IMR-90 (cell line): Measurements from ENCODE around the gene CD19.
"Not testable (repeated sequence)": the region's sequence is repeated elsewhere in the genome, so short reads cannot be mapped to it uniquely, and the experiment has no call there.

Source experiments
- BHLHE40 ChIP-seq: fragments of 150-350 bp; IDR thresholded peaks from 2 replicates; pipeline ENCODE4 v1.6.1; 2016; ENCODE audit warnings: mild to moderate bottlenecking, low read depth, low read length
- CEBPB ChIP-seq: IDR thresholded peaks from 2 replicates; pipeline ENCODE4 v1.6.1; 2012; ENCODE audit warnings: low read depth, low read length, improper control_type of control experiment
- CHD1 ChIP-seq: IDR thresholded peaks from 2 replicates; pipeline ENCODE4 v1.6.1; 2012; ENCODE audit warnings: low read depth, low read length, improper control_type of control experiment
- ELK1 ChIP-seq: fragments of 150-350 bp; IDR thresholded peaks from 2 replicates; pipeline ENCODE4 v1.6.1; 2016; ENCODE audit warnings: low read depth, mild to moderate bottlenecking, low read length, moderate library complexity, borderline replicate concordance
- MAFK ChIP-seq: IDR thresholded peaks from 2 replicates; pipeline ENCODE4 v1.6.1; 2012; ENCODE audit warnings: low read depth, low read length, improper control_type of control experiment
- MXI1 ChIP-seq: IDR thresholded peaks from 2 replicates; pipeline ENCODE4 v1.6.1; 2012; ENCODE audit warnings: low read depth, mild to moderate bottlenecking, low read length, moderate library complexity, borderline replicate concordance
- POLR2A ChIP-seq: IDR thresholded peaks from 2 replicates; pipeline ENCODE4 v1.6.1; 2012; ENCODE audit warnings: mild to moderate bottlenecking, low read depth, low read length
- RAD21 ChIP-seq: IDR thresholded peaks from 2 replicates; pipeline ENCODE4 v1.6.1; 2012; ENCODE audit warnings: low read length, improper control_type of control experiment
- RCOR1 ChIP-seq: IDR thresholded peaks from 2 replicates; pipeline ENCODE4 v1.6.1; 2012; ENCODE audit warnings: mild to moderate bottlenecking, low read length, improper control_type of control experiment; ENCODE audit not compliant: insufficient replicate concordance
- RFX5 ChIP-seq: IDR thresholded peaks from 2 replicates; pipeline ENCODE4 v1.8.0; 2012; ENCODE audit warnings: low read depth, mild to moderate bottlenecking, low read length, moderate library complexity
- SMC3 ChIP-seq: fragments of 150-350 bp; IDR thresholded peaks from 2 replicates; pipeline ENCODE4 v1.6.1; 2016; ENCODE audit warnings: low read depth, mild to moderate bottlenecking, antibody characterized with exemption, low read length, moderate library complexity
- TF ChIP-seq, protein P1 (sequence below): conservative IDR thresholded peaks from 2 replicates; pipeline ENCODE4 v1.5.1; 2012; ENCODE audit warnings: mild to moderate bottlenecking, low read depth, low read length, improper control_type of control experiment
- TF ChIP-seq, protein P2 (sequence below): fragments of 150-350 bp; IDR thresholded peaks from 2 replicates; pipeline ENCODE4 v1.6.1; 2017; ENCODE audit warnings: mild to moderate bottlenecking, antibody characterized with exemption, low read length, low read depth

DNA sequence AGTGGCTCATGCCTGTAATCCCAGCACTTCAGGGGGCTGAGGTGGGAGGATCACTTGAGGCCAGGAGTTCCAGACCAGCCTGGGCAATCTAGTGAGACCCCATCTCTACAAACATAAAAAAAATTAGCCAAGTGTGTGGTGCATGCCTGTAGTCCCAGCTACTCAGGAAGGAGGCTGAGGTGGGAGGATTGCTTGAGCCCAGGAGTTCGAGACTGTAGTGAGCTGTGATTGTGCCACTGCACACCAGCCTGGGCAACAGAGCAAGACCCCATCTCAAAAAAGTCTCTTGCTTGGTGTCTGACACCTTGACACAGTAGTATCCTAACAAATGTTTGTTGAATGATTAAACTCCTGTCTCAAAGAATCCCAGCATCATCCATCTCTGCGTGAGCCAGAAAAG lies 37.9 kb downstream of the CD19 start:
- TF ChIP-seq, protein P1, sequence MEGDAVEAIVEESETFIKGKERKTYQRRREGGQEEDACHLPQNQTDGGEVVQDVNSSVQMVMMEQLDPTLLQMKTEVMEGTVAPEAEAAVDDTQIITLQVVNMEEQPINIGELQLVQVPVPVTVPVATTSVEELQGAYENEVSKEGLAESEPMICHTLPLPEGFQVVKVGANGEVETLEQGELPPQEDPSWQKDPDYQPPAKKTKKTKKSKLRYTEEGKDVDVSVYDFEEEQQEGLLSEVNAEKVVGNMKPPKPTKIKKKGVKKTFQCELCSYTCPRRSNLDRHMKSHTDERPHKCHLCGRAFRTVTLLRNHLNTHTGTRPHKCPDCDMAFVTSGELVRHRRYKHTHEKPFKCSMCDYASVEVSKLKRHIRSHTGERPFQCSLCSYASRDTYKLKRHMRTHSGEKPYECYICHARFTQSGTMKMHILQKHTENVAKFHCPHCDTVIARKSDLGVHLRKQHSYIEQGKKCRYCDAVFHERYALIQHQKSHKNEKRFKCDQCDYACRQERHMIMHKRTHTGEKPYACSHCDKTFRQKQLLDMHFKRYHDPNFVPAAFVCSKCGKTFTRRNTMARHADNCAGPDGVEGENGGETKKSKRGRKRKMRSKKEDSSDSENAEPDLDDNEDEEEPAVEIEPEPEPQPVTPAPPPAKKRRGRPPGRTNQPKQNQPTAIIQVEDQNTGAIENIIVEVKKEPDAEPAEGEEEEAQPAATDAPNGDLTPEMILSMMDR, result not testable (repeated sequence)
- not testable (repeated sequence) for TF ChIP-seq BHLHE40, POLR2A, RFX5, MAFK, CEBPB, RAD21, MXI1, RCOR1, CHD1, SMC3, ELK1
- TF ChIP-seq, protein P2, sequence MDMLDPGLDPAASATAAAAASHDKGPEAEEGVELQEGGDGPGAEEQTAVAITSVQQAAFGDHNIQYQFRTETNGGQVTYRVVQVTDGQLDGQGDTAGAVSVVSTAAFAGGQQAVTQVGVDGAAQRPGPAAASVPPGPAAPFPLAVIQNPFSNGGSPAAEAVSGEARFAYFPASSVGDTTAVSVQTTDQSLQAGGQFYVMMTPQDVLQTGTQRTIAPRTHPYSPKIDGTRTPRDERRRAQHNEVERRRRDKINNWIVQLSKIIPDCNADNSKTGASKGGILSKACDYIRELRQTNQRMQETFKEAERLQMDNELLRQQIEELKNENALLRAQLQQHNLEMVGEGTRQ, result not testable (repeated sequence)
